A549 treated with AZD9567 at 1 μM for 4 hours (cell line): ENCODE data around the gene BTBD16. TPM values are rescaled to one million over a fixed set of nuclear protein-coding genes. Genes with fewer than 3 reads are reported as not detected.

ENCODE experiments used
- total RNA-seq: library from RNA; stranded (reverse); fragments of 200-300 nt; extraction: Qiagen RNA extraction; gene quantifications from 5 replicates; pipeline ENCODE4 v1.2.3, GENCODE V29; 2022; ENCODE audit not compliant: insufficient read depth

BTBD16 gene
- total RNA-seq: 0.41 to 1.5 TPM (median 0.57 TPM) in 5 replicates

DNA sequence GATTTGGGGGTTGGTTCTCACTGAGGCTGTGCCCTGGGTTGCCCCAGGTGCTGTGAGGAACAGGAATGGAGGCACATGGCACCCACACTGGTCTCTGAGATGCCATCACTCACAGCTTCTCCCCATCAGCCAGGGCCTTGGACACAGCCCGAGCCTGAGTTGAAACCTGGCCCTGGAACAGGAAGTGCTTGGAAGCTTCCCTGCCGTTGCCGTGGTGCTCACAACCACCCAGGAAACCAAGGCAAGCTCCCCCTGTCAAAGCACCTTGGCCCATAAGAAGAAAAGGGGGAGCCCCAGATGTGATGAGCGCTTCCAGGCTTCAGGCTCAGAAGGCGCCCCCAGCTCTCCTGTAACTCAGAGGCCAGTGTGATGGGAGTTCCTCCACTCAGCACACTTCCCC, at the start of gene BTBD16:
Gene BTBD16, plus strand, starts transcription at position 221 of the 400 bp plus-strand sequence. CDS start 3,786 bp downstream, outside the sequence.

GRCh38 chr10:122374237-122374858, 103.3 kb downstream of the BTBD16 start, which contains the start of gene PLEKHA1:
PLEKHA1 (plus strand) TSS chr10:122374708; CDS start chr10:122393201, 18,493 bp downstream.

Other genes starting within 250 kb of the BTBD16 start
- 14.3 to 28.7 TPM (median 21.3 TPM) in 5 replicates for gene PLEKHA1, start 103.4 kb downstream of the BTBD16 start, total RNA-seq
- not detected in 5 replicates for gene ARMS2, start 183.4 kb downstream of the BTBD16 start, total RNA-seq
- 38.4 to 61.5 TPM (median 52.2 TPM) in 5 replicates for gene HTRA1, start 190.3 kb downstream of the BTBD16 start, total RNA-seq